HUES6 (cell line): ENCODE data around the gene UCHL5.

ENCODE experiments used
- H3K27ac ChIP-seq: 2 replicates; pipeline ENCODE4 v1.7.0; 2013; ENCODE audit warnings: low read depth, mild to moderate bottlenecking, low read length, inconsistent platforms
- H3K27me3 ChIP-seq: 2 replicates; pipeline ENCODE4 v1.6.1; 2013; ENCODE audit warnings: low read length; ENCODE audit not compliant: control insufficient read depth, insufficient read depth
- H3K36me3 ChIP-seq: 2 replicates; pipeline ENCODE4 v1.6.1; 2013; ENCODE audit warnings: low read length; ENCODE audit not compliant: control insufficient read depth, insufficient read depth
- H3K4me1 ChIP-seq: 2 replicates; pipeline ENCODE4 v1.6.1; 2013; ENCODE audit warnings: low read length; ENCODE audit not compliant: control insufficient read depth, insufficient read depth
- H3K4me3 ChIP-seq: 2 replicates; pipeline ENCODE4 v1.5.1; 2013; ENCODE audit warnings: low read depth, low read length
- H3K9ac ChIP-seq: one replicate; pipeline ENCODE4 v1.6.1; 2013; ENCODE audit warnings: mild to moderate bottlenecking, low read length
- H3K9me3 ChIP-seq: 2 replicates; pipeline ENCODE4 v1.6.1; 2013; ENCODE audit warnings: low read depth, low read length; ENCODE audit not compliant: control insufficient read depth, insufficient read depth

Gene UCHL5

DNA sequence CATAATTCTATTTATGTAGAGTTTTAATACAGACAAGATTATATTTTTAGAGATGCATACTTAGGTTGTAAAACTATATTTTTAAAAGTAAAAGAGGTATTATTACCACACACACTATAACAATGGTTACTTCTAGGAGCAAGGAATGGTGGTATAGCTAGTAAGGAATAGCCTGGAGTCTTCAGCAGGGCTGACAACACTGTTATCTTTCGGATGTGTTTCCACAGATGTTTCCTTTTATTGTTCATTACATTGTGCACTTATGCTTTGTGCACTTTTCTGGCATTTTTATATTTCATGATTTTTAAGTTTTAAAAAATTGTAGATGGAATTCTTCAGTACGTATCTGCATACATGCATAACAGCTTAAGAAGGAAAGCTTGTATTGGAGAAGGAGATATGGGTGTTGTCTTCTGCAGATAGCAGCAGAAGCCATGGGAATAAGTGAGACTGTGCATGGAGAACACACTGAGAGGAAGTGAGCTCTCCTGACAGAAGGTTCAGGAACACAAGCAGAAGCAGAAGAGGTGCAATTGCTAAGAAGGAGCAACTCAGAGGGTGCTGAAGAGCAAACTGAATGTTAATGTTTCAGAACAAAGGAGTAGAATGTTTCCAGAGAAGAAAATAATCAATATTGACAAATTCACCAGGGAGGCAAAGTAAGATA is 91.8 kb downstream of the UCHL5 start:
- H3K4me3 ChIP-seq, result no peak overlapping the region
- H3K9ac ChIP-seq, result no peak overlapping the region
- H3K27me3 ChIP-seq, result no peaks in the 10 kb centered on the region
- no peak overlapping the region for H3K27ac ChIP-seq
- H3K4me1 ChIP-seq, result no peaks in the 10 kb centered on the region
- no peaks in the 10 kb centered on the region for H3K36me3 ChIP-seq
- H3K9me3 ChIP-seq, result no peaks in the 10 kb centered on the region

- H3K9ac ChIP-seq, result no peak overlapping the region
- H3K27me3 ChIP-seq, result no peaks in the 10 kb centered on the region
- no peaks in the 10 kb centered on the region for H3K9me3 ChIP-seq
- no peaks in the 10 kb centered on the region for H3K4me1 ChIP-seq
- H3K4me3 ChIP-seq, result no peak overlapping the region
- no peak overlapping the region for H3K27ac ChIP-seq
- H3K36me3 ChIP-seq, result no peaks in the 10 kb centered on the region
Observed at GRCh38 chr1:192966073-192966472, 93.1 kb downstream of the UCHL5 start.

- Histone ChIP-seq H3K9me3 (no peaks in the 10 kb centered on the region), H3K27me3 (no peaks in the 10 kb centered on the region), H3K4me1 (no peaks in the 10 kb centered on the region), H3K36me3 (no peaks in the 10 kb centered on the region), H3K4me3 (no peak overlapping the region), H3K27ac (no peak overlapping the region), H3K9ac (no peak overlapping the region)
Observed at GRCh38 chr1:192962901-192963300, 96.3 kb downstream of the UCHL5 start.
